Jurkat, Clone E6-1 (cell line): ENCODE results near the gene DONSON. TPM values are rescaled to one million over a fixed set of nuclear protein-coding genes. Genes with fewer than 3 reads are reported as not detected.
"Not testable (repeated sequence)": the region's sequence is repeated elsewhere in the genome, so short reads cannot be mapped to it uniquely, and the experiment has no call there.

ENCODE experiments used
- DNase-seq: peaks from one replicate; pipeline ENCODE4 v3.0.0-alpha.2; 2011; ENCODE audit warnings: low read depth, low spot score
- H3K4me3 ChIP-seq: 2 replicates; pipeline ENCODE4 v1.5.1; 2011; ENCODE audit warnings: mild to moderate bottlenecking, low read length, control low read depth, moderate library complexity
- polyA plus RNA-seq: library from polyadenylated mRNA; unstranded; fragments of >200 nt; gene quantifications from one replicate; pipeline ENCODE4 v1.2.1, GENCODE V29; 2012; ENCODE audit warnings: missing spikeins; ENCODE audit not compliant: insufficient read length, insufficient read depth

DONSON gene
- polyA plus RNA-seq: 48.3 TPM

GRCh38 chr21:33588485-33589335 lies at the start of gene DONSON:
TSS of gene DONSON (minus strand) at chr21:33588684. CDS start at chr21:33588641, 43 bp downstream.
- peak; percentile 39 for DNase-seq
- H3K4me3 ChIP-seq: peak within 1 kb of the TSS; percentile 88

- H3K4me3 ChIP-seq: no peak overlapping the region
- no peak for DNase-seq
Observed at GRCh38 chr21:33634254-33634653, 45.8 kb upstream of the DONSON start.

- not testable (repeated sequence) for H3K4me3 ChIP-seq, DNase-seq
Observed at GRCh38 chr21:33626151-33626550, 37.7 kb upstream of the DONSON start.

- DNase-seq: no peak
- H3K4me3 ChIP-seq: no peak overlapping the region
Observed at GRCh38 chr21:33622253-33622652, 33.8 kb upstream of the DONSON start.

GRCh38 chr21:33619726-33620125 lies 31.2 kb upstream of the DONSON start:
- no peak for DNase-seq
- no peak overlapping the region for H3K4me3 ChIP-seq

- H3K4me3 ChIP-seq: no peak overlapping the region
- no peak for DNase-seq
Observed at GRCh38 chr21:33618407-33618806, 29.9 kb upstream of the DONSON start.

- H3K4me3 ChIP-seq, DNase-seq: not testable (repeated sequence)
Observed at GRCh38 chr21:33617565-33617964, 29.1 kb upstream of the DONSON start.

GRCh38 chr21:33611006-33611744 lies 22.7 kb upstream of the DONSON start:
- no peak for DNase-seq
- no peak overlapping the region for H3K4me3 ChIP-seq

GRCh38 chr21:33608559-33608958 lies 20.1 kb upstream of the DONSON start:
- DNase-seq: no peak
- no peak overlapping the region for H3K4me3 ChIP-seq

- no peak overlapping the region for H3K4me3 ChIP-seq
- DNase-seq: no peak
Observed at GRCh38 chr21:33598051-33598450, 9.6 kb upstream of the DONSON start.

GRCh38 chr21:33587792-33588484 lies 546 bp downstream of the DONSON start:
- no peak for DNase-seq
- H3K4me3 ChIP-seq: peak overlapping the region; percentile 88

- no peak for DNase-seq
- H3K4me3 ChIP-seq: peak overlapping the region; percentile 88; the same call in 1 of the 2 replicates
Observed at GRCh38 chr21:33586927-33587326, 1.6 kb downstream of the DONSON start.

GRCh38 chr21:33584455-33584854 lies 4.0 kb downstream of the DONSON start:
- DNase-seq: no peak
- no peak overlapping the region for H3K4me3 ChIP-seq

- DNase-seq: no peak
- no peak overlapping the region for H3K4me3 ChIP-seq
Observed at GRCh38 chr21:33578959-33579542, 9.4 kb downstream of the DONSON start.

GRCh38 chr21:33578214-33578613 lies 10.3 kb downstream of the DONSON start:
- no peak for DNase-seq
- H3K4me3 ChIP-seq: no peak overlapping the region

GRCh38 chr21:33576741-33577141 lies 11.7 kb downstream of the DONSON start:
- not testable (repeated sequence) for H3K4me3 ChIP-seq, DNase-seq

GRCh38 chr21:33572350-33572749 lies 16.1 kb downstream of the DONSON start:
- DNase-seq: no peak
- H3K4me3 ChIP-seq: no peak overlapping the region

GRCh38 chr21:33569991-33570390 lies 18.5 kb downstream of the DONSON start:
- no peak overlapping the region for H3K4me3 ChIP-seq
- no peak for DNase-seq

- DNase-seq: no peak
- no peak overlapping the region for H3K4me3 ChIP-seq
Observed at GRCh38 chr21:33568448-33568847, 20.0 kb downstream of the DONSON start.
